Mesenteric fat pad (tissue), 1 donor: Measurements from ENCODE around the gene GPR153. TPM values are rescaled to one million over a fixed set of nuclear protein-coding genes. Genes with fewer than 3 reads are reported as not detected.

Experiments used
- DNase-seq: peaks from one replicate; pipeline ENCODE4 v3.0.0-alpha.2; 2020; ENCODE audit warnings: low spot score
- total RNA-seq: library from RNA; stranded (reverse); fragmentation: NEBNext Ultra II Directional; extraction: Animal tissue kit (Norgen Biotek cat#: 25700); gene quantifications from one replicate; pipeline ENCODE4 v1.2.1, GENCODE V29; 2021
- donor health status: DM: yes; HTN: yes; CAD: no.

The GPR153 gene
- total RNA-seq, 1 donor from 2014 or later: 32.3 TPM

DNA sequence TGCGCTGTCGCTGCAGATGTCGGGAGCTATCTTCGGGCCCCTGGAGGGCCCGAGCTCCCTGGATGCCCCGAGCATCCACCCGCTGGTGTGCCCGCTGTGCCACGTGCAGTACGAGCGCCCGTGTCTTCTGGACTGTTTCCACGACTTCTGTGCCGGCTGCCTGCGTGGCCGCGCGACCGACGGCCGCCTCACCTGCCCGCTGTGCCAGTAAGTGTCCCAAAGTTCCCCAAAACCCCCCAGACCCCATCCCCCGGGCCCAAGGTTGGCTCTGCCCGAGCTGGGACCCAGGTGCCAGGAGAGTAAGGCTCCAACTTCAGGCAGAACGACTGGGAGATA is 54.4 kb downstream of the GPR153 start:
- no peak for DNase-seq

DNA sequence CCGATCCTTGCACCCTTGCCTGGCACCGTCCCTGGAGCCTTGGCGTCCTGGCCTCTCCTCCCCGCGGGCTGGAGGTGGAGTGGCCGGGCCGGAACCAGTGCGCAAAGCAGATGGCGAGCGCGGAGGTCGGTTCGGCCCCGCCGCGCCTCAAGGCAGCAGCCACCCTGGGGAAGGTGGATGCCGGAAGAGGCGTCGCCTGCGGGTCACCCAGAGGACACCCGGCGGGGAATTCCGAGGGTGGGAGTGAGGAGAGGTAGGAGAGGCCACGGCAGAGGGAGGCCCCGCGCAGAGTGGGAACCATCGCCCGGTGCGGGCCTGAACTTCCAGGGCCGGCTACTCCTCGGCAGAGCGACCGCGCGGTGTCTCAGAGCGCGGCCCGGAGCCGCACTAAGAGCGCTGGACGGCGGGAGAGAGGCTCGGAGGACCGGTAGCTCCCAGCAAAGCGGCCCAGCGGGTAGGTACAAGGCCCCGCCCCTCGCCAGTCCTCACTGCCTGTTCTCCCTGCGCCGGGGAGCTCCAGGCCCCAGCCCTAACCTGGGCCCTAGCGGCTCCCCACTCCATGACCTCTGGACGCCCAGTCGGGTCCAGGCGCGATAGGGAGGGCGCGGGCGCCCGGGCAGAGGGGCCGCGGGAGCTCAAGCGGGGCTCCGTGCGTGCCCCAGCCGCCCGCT is 54.9 kb downstream of the GPR153 start, which contains the start of gene RNF207:
RNF207 (plus strand) TSS at position 271 of the 671 bp plus-strand sequence. CDS start 417 bp downstream, outside the sequence.
- no peak for DNase-seq

DNA sequence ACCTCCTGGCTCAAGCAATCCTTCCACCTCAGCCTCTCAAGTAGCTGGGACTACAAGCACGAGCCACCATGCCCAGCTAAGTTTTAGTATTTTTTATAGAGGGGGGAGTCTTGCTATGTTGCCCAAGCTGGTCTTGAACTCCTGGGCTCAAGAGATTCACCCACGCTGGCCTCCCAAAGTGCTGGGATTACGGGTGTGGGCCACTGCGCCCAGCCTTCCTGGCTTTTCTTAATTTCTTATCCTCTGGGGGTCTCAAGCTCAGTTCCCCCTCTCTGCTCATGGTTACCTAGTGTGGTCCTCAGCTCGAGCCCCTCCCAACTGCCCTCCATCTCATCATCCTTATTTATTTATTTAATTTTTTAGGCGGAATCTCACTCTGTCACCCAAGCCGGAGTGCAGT is 58.6 kb downstream of the GPR153 start:
- DNase-seq: no peak

DNA sequence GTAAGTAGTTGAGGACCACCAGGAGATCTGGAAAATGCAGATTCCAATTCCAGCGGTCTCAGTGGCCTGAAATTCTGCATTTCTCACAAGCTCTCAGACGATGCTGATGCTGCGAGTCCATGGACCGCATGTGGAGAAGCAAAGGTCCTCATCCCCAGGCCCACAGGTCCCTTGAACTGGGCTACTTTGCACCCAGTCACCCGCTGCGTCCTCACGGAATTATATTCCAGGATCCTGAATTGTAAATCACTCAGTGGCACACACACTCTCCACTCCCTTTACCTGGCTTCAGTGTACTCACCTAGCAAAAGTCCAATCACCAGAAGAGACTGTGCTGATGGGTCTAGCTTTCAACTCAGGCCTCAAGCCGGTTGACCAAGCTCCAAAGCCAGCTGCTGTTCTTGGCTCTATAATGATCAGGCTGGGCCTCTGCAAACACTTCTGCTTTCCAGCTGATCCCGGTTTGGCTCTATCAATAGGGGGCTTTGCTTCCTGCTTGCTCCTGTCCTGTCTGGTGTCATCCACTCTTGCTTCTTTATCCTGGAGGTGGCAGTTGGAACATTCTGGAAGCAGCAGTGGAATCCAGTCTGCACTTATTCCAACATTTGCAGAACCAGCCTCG is 60.6 kb downstream of the GPR153 start:
- no peak for DNase-seq

GRCh38 chr1:6199298-6200187 is 61.4 kb downstream of the GPR153 start, which contains the start of gene RPL22:
Gene RPL22, minus strand, starts transcription at chr1:6199595. Its CDS starts 22 bp downstream, at chr1:6199573.
- peak; percentile 96 for DNase-seq

- DNase-seq: no peak
Observed at GRCh38 chr1:6198646-6199297, 62.1 kb downstream of the GPR153 start.

DNA sequence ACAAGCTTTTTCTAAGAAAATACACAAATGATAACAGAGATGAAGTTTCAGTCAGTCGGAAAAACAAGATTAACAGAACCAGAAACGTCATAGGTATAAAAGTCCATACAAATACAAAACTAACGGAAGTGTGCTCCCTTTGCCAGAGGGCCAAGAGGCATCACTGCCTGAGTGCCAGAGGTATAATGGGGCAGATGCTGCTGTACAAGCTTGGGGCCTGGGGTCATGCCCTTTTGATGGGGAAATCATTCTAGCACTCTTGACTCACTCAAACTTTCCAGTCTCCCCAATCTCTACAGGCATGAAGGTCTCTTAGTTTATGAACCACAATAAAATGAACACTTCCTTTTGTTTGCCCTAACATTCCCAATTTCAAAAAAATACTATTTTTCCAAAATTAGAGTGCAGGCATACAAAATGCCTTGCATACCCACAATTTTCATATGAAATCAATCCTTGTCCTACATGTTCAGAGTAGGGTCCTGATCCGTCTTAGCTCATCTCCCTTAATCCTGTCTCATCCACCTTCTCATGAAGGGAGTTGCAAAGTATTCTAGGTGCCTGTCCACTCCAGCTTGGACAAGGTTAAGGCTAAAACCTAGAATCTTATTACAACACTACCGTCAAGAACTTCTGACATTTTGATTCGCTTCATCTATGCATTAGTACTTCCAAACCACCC is 63.0 kb downstream of the GPR153 start:
- no peak for DNase-seq

Other genes starting within 250 kb of the GPR153 start
- gene KCNAB2, start 215.2 kb downstream of the GPR153 start, total RNA-seq: 29.0 TPM
- gene CHD5, start 80.8 kb downstream of the GPR153 start, total RNA-seq: 0.13 TPM
- gene RPL22, start 61.5 kb downstream of the GPR153 start, total RNA-seq: 264 TPM
- gene RNF207, start 55.0 kb downstream of the GPR153 start, total RNA-seq: 14.7 TPM
- 72.9 TPM for gene ICMT, start 25.1 kb downstream of the GPR153 start, total RNA-seq
- gene HES3, start 16.9 kb downstream of the GPR153 start, total RNA-seq: not detected
- 9.6 TPM for gene ACOT7, start 132.7 kb upstream of the GPR153 start, total RNA-seq
- 0.19 TPM for gene HES2, start 158.8 kb upstream of the GPR153 start, total RNA-seq
- gene ESPN, start 163.7 kb upstream of the GPR153 start, total RNA-seq: 0.80 TPM
- gene TNFRSF25, start 205.1 kb upstream of the GPR153 start, total RNA-seq: 6.0 TPM
- gene PLEKHG5, start 230.6 kb upstream of the GPR153 start, total RNA-seq: 9.3 TPM